Stimulated activated CD8-positive, alpha-beta memory T cell treated with anti-CD3 and anti-CD28 coated beads, Interleukin-15, amount 100 ng/mL, for 1 hour (primary cell): Measurements from ENCODE around the gene GATAD2A.

Experiments
- DNase-seq: peaks from one replicate; pipeline ENCODE4 v3.0.0-alpha.2; 2020; ENCODE audit warnings: low read depth

Gene GATAD2A

GRCh38 chr19:19532806-19533701, 127.6 kb downstream of the GATAD2A start:
- no peak for DNase-seq

GRCh38 chr19:19533841-19534240, 128.4 kb downstream of the GATAD2A start:
- no peak for DNase-seq

- DNase-seq: no peak
These were observed 129.2 kb downstream of the GATAD2A start for GRCh38 chr19:19534556-19535265.

- no peak for DNase-seq
These were observed 130.1 kb downstream of the GATAD2A start for GRCh38 chr19:19535311-19536191.

- DNase-seq: no peak
These were observed 131.9 kb downstream of the GATAD2A start for GRCh38 chr19:19537075-19538048.

- DNase-seq: no peak
These were observed 132.7 kb downstream of the GATAD2A start, which contains the start of gene CILP2 for GRCh38 chr19:19538061-19538784. TSS of gene CILP2 (plus strand) at chr19:19538265. CDS start at chr19:19538350, 85 bp downstream.

GRCh38 chr19:19538785-19539166, 133.3 kb downstream of the GATAD2A start:
- DNase-seq: no peak

GRCh38 chr19:19539698-19540063, 134.2 kb downstream of the GATAD2A start:
- DNase-seq: no peak

- peak; percentile 24 for DNase-seq
These were observed 134.7 kb downstream of the GATAD2A start for GRCh38 chr19:19540064-19540714.

GRCh38 chr19:19540715-19541515, 135.4 kb downstream of the GATAD2A start:
- peak; percentile 46 for DNase-seq

GRCh38 chr19:19541616-19542015, 136.1 kb downstream of the GATAD2A start:
- no peak for DNase-seq

GRCh38 chr19:19542507-19542906, 137.0 kb downstream of the GATAD2A start:
- DNase-seq: no peak

GRCh38 chr19:19543101-19543500, 137.6 kb downstream of the GATAD2A start:
- DNase-seq: no peak

- DNase-seq: no peak
These were observed 138.2 kb downstream of the GATAD2A start for GRCh38 chr19:19543640-19544039.

GRCh38 chr19:19544257-19544953, 138.9 kb downstream of the GATAD2A start:
- DNase-seq: no peak

- no peak for DNase-seq
These were observed 139.6 kb downstream of the GATAD2A start for GRCh38 chr19:19544954-19545591.

GRCh38 chr19:19545707-19546106, 140.2 kb downstream of the GATAD2A start:
- DNase-seq: no peak

GRCh38 chr19:19546751-19547162, 141.3 kb downstream of the GATAD2A start:
- DNase-seq: no peak
